ENCODE results near the gene NRF1. TPM values are rescaled to one million over a fixed set of nuclear protein-coding genes. Genes with fewer than 3 reads are reported as not detected.

Gene NRF1
- total and polyA plus RNA-seq, 10 of the 15 experiments (the other 5 are each of a cell fraction or from before 2014, with no cell fraction given): 3.5 to 23.1 (median 13.5) TPM

DNA sequence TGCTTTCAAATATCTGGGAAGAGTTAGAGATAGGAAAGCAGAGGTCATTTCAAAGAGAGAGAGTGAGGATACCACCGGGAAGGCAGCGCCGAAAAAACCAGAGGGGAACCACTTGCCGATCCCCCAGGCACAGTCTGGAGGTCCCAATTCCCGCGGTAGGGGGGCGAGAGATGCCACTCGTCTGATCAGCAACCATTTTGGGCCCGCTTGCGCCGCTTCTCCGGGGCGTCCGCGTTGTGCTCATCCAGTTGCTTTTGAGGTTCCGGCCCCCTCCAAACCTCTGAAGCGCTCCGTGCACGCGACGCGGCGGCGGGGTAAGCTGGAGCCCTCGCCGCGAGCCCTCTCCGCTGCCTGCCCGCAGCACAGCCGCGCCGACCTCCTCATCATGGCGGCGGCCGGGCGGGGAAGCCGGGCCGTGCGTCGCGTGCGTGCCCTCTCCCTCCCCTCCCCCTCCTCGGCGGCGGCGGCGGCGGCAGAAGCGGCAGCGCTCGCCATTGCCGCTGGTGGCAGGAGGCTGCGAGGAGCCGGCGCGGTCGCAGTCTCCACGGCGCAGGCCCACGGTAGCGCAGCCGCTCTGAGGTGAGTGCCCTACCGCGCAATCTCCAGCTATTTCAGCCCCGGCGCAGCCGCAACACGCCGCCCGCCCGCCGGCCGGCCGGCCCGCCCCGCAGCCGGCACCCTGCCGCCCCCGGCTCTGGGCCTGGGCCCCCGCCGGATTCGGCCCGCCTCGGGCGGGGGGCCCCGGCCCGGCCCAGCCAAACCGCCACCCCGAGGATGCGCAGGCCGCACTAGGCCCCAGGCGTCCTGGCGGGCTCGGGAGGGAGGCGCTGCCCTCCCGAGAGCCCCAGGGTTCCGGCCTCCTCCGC is at the start of gene NRF1 (continued):
- peak; percentile 56; the same call in 1 of the 2 replicates for TF ChIP-seq RELB (IDR thresholded peaks at IDR 0.05; ENCODE audit: low read depth)
- TF ChIP-seq ZNF687 (IDR thresholded peaks at IDR 0.05): peak; percentile 89
- TF ChIP-seq IRF3 (IDR thresholded peaks at IDR 0.05): peak; percentile 34; the same call in 1 of the 2 replicates
- TF ChIP-seq, protein P1, sequence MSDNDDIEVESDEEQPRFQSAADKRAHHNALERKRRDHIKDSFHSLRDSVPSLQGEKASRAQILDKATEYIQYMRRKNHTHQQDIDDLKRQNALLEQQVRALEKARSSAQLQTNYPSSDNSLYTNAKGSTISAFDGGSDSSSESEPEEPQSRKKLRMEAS (IDR thresholded peaks at IDR 0.05; ENCODE audit: low read depth, low read length): peak; percentile 70; the same call in 1 of the 2 replicates
- TF ChIP-seq EED (IDR thresholded peaks at IDR 0.05; ENCODE audit: low read depth): no peak
- no peak for TF ChIP-seq ATF2 (IDR thresholded peaks at IDR 0.05; ENCODE audit: low read length)
- TF ChIP-seq REST (IDR thresholded peaks at IDR 0.05; ENCODE audit: low read depth, low read length): 0 out of 2 replicates have a peak, but pooled peaks have one; percentile 31
- TF ChIP-seq GATAD2B (conservative IDR thresholded peaks at IDR 0.05; ENCODE audit: low read depth): peak; percentile 85
- TF ChIP-seq IRF4 (IDR thresholded peaks at IDR 0.05; ENCODE audit: low read depth, low read length): no peak
- peak; percentile 92 to 98 for TF ChIP-seq BHLHE40 (IDR thresholded peaks at IDR 0.05; ENCODE audit: borderline replicate concordance in 1 of 2, low read depth in 2 of 2, low read length in 1 of 2)
- TF ChIP-seq KLF5 (IDR thresholded peaks at IDR 0.05; ENCODE audit: partially characterized antibody): peak; percentile 81
- peak; percentile 48; the same call in 1 of the 2 replicates for TF ChIP-seq RUNX3 (IDR thresholded peaks at IDR 0.05; ENCODE audit: low read length)
- peak; percentile 68 for TF ChIP-seq HCFC1 (IDR thresholded peaks at IDR 0.05; ENCODE audit: low read length)
- no peak; the same call in 1 of the 2 replicates for TF ChIP-seq ZBED1 (IDR thresholded peaks at IDR 0.05; ENCODE audit: borderline replicate concordance)
